ENCODE data around the gene DYNC2H1.

DYNC2H1 gene

DNA sequence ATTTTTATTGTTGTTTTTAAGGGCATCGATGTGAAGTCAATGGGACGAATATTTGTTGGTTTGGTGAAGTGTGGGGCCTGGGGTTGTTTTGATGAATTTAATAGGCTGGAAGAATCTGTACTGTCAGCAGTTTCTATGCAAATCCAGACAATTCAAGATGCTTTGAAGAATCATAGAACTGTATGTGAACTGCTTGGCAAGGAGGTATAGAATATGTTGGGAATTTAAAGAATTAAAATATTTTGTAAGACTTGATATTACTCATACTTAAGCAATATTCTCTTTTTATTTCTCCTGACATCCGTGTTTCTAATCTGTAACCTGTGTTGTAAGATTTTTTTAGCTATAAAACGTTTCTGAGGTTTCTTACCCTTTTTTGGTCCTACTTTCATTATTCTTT lies 61.6 kb downstream of the DYNC2H1 start:
- ChIA-PET POLR2A (no interaction called here), CTCF (no interaction called here)
- Histone ChIP-seq H3K4me1 (ENCODE audit: control extremely low read depth in 1 of 4, control insufficient read depth in 4 of 4, insufficient read depth in 4 of 4, low read length in 3 of 4) (no peaks in the 10 kb centered on the region), H3K4me3 (ENCODE audit: control insufficient read depth in 1 of 7, extremely low read depth in 1 of 7, insufficient read depth in 4 of 7, low read depth in 2 of 7, low read length in 6 of 7) (no peak overlapping the region), H3K36me3 (ENCODE audit: control insufficient read depth in 4 of 4, insufficient read depth in 4 of 4, low read length in 3 of 4) (no peaks in the 10 kb centered on the region), H3K27me3 (replicated peaks in 2 of 5; ENCODE audit: control insufficient read depth in 4 of 5, insufficient read depth in 5 of 5, low read length in 4 of 5) (no peaks in the 10 kb centered on the region), H3K9me3 (ENCODE audit: control extremely low read depth in 1 of 5, control insufficient read depth in 4 of 5, insufficient read depth in 2 of 5, low read depth in 1 of 5, low read length in 4 of 5) (no peaks in the 10 kb centered on the region), H3K27ac (ENCODE audit: insufficient read depth in 1 of 2, low read depth in 1 of 2, low read length in 2 of 2, poor library complexity in 1 of 2, severe bottlenecking in 2 of 2) (no peak overlapping the region)
- DNase-seq = no peak
- WGBS (ENCODE audit: insufficient coverage) = 98% methylated on average over 4 of the region's 4 CpGs

DNA sequence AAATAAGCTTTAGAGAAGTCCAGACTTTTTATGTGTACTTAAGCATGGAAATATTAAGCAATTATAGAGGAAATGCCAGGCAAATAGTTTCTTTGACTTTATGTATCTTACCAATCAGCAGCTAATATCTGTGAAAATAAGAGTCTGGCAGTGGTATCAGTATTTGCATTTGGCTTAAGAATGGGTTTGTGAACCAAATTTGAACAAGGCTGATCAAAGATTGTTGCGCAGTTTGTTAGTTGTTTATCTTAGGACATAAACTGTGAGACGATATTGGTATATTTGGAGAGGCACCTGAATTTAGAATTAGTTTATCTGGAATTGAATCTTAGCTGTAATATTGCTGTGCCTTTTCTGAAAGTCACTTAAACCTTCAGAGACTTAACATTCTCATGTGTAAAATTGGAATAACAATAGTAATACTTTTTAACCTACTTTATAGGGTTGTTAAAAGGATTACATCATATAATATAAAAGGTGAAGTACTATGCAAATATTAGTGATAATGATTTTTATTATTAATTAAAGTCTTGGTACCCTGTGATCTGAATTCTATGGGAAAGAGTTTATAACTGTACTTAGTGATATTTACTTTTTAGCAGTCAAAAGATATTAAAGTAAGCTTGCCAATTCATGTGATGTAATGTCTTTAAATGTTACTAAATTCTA lies 66.4 kb downstream of the DYNC2H1 start:
- ChIA-PET POLR2A (no interaction called here), CTCF (no interaction called here)
- DNase-seq = no peak
- no peaks in the 10 kb centered on the region for H3K36me3 ChIP-seq (ENCODE audit: control insufficient read depth in 4 of 4, insufficient read depth in 4 of 4, low read length in 3 of 4)
- no peaks in the 10 kb centered on the region for H3K4me1 ChIP-seq (ENCODE audit: control extremely low read depth in 1 of 4, control insufficient read depth in 4 of 4, insufficient read depth in 4 of 4, low read length in 3 of 4)
- H3K4me3 ChIP-seq (ENCODE audit: control insufficient read depth in 1 of 7, extremely low read depth in 1 of 7, insufficient read depth in 4 of 7, low read depth in 2 of 7, low read length in 6 of 7) = no peak overlapping the region
- no peaks in the 10 kb centered on the region for H3K9me3 ChIP-seq (ENCODE audit: control extremely low read depth in 1 of 5, control insufficient read depth in 4 of 5, insufficient read depth in 2 of 5, low read depth in 1 of 5, low read length in 4 of 5)
- no peak overlapping the region for H3K27ac ChIP-seq (ENCODE audit: insufficient read depth in 1 of 2, low read depth in 1 of 2, low read length in 2 of 2, poor library complexity in 1 of 2, severe bottlenecking in 2 of 2)
- H3K27me3 ChIP-seq (replicated peaks in 2 of 5; ENCODE audit: control insufficient read depth in 4 of 5, insufficient read depth in 5 of 5, low read length in 4 of 5) = no peaks in the 10 kb centered on the region
- 100% methylated on average over 2 of the region's 2 CpGs for WGBS (ENCODE audit: insufficient coverage)

- CTCF ChIA-PET = no interaction called here
- no peaks in the 10 kb centered on the region for H3K4me1 ChIP-seq (ENCODE audit: control extremely low read depth in 1 of 4, control insufficient read depth in 4 of 4, insufficient read depth in 4 of 4, low read length in 3 of 4)
- H3K4me3 ChIP-seq (ENCODE audit: control insufficient read depth in 1 of 7, extremely low read depth in 1 of 7, insufficient read depth in 4 of 7, low read depth in 2 of 7, low read length in 6 of 7) = no peak overlapping the region
- no peak overlapping the region for H3K27ac ChIP-seq (ENCODE audit: insufficient read depth in 1 of 2, low read depth in 1 of 2, low read length in 2 of 2, poor library complexity in 1 of 2, severe bottlenecking in 2 of 2)
- no peaks in the 10 kb centered on the region for H3K9me3 ChIP-seq (ENCODE audit: control extremely low read depth in 1 of 5, control insufficient read depth in 4 of 5, insufficient read depth in 2 of 5, low read depth in 1 of 5, low read length in 4 of 5)
- POLR2A ChIA-PET = no interaction called here
- H3K36me3 ChIP-seq (ENCODE audit: control insufficient read depth in 4 of 4, insufficient read depth in 4 of 4, low read length in 3 of 4) = no peaks in the 10 kb centered on the region
- no peaks in the 10 kb centered on the region for H3K27me3 ChIP-seq (replicated peaks in 2 of 5; ENCODE audit: control insufficient read depth in 4 of 5, insufficient read depth in 5 of 5, low read length in 4 of 5)
- DNase-seq = no peak
- 83% methylated on average over 2 of the region's 3 CpGs for WGBS (ENCODE audit: insufficient coverage)
Observed at GRCh38 chr11:103183981-103184611, 74.9 kb downstream of the DYNC2H1 start.

- H3K4me3 ChIP-seq (ENCODE audit: control insufficient read depth in 1 of 7, extremely low read depth in 1 of 7, insufficient read depth in 4 of 7, low read depth in 2 of 7, low read length in 6 of 7) = no peak overlapping the region
- POLR2A ChIA-PET = no interaction called here
- WGBS (ENCODE audit: insufficient coverage) = 90% methylated on average over 2 of the region's 3 CpGs
- H3K9me3 ChIP-seq (ENCODE audit: control extremely low read depth in 1 of 5, control insufficient read depth in 4 of 5, insufficient read depth in 2 of 5, low read depth in 1 of 5, low read length in 4 of 5) = no peaks in the 10 kb centered on the region
- no peaks in the 10 kb centered on the region for H3K36me3 ChIP-seq (ENCODE audit: control insufficient read depth in 4 of 4, insufficient read depth in 4 of 4, low read length in 3 of 4)
- DNase-seq = peak; percentile 10 to 36 (median 31)
- no peaks in the 10 kb centered on the region for H3K27me3 ChIP-seq (replicated peaks in 2 of 5; ENCODE audit: control insufficient read depth in 4 of 5, insufficient read depth in 5 of 5, low read length in 4 of 5)
- H3K27ac ChIP-seq (ENCODE audit: insufficient read depth in 1 of 2, low read depth in 1 of 2, low read length in 2 of 2, poor library complexity in 1 of 2, severe bottlenecking in 2 of 2) = no peak overlapping the region
- CTCF ChIA-PET = interaction anchor here (0.7 to 1.3 kb wide), 4 partner anchors 10 to 399 kb away, joined by 3 to 4 read pairs (median 3); no protein-coding TSS in a partner anchor
- H3K4me1 ChIP-seq (ENCODE audit: control extremely low read depth in 1 of 4, control insufficient read depth in 4 of 4, insufficient read depth in 4 of 4, low read length in 3 of 4) = no peaks in the 10 kb centered on the region
Observed at GRCh38 chr11:103202048-103202651, 92.9 kb downstream of the DYNC2H1 start.

GRCh38 chr11:103210543-103210942 lies 101.3 kb downstream of the DYNC2H1 start:
- POLR2A ChIA-PET = no interaction called here
- Histone ChIP-seq H3K36me3 (ENCODE audit: control insufficient read depth in 4 of 4, insufficient read depth in 4 of 4, low read length in 3 of 4) (no peaks in the 10 kb centered on the region), H3K27me3 (replicated peaks in 2 of 5; ENCODE audit: control insufficient read depth in 4 of 5, insufficient read depth in 5 of 5, low read length in 4 of 5) (no peaks in the 10 kb centered on the region)

DNA sequence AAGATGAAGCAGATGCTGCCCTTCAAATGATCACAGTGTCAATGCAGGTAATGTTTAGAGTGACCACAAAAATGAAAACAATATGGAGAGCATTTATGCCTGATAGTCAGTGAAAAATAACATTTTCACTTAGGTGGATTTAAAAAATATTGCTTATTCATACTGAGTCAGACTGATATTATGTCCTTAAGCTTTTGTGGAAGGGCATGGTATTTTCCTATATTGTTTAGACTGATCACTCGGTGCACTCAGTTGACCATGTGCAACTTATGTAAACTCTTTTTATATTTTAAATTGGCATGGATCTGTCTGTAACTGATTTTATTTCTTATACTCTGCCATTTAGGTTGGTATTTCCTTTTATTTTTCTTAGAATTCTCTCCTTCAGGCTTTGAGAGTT lies 106.6 kb downstream of the DYNC2H1 start:
- ChIA-PET POLR2A (no interaction called here), CTCF (no interaction called here)
- Histone ChIP-seq H3K36me3 (ENCODE audit: control insufficient read depth in 4 of 4, insufficient read depth in 4 of 4, low read length in 3 of 4) (no peaks in the 10 kb centered on the region), H3K27ac (ENCODE audit: insufficient read depth in 1 of 2, low read depth in 1 of 2, low read length in 2 of 2, poor library complexity in 1 of 2, severe bottlenecking in 2 of 2) (no peak overlapping the region), H3K27me3 (replicated peaks in 2 of 5; ENCODE audit: control insufficient read depth in 4 of 5, insufficient read depth in 5 of 5, low read length in 4 of 5) (no peaks in the 10 kb centered on the region), H3K9me3 (ENCODE audit: control extremely low read depth in 1 of 5, control insufficient read depth in 4 of 5, insufficient read depth in 2 of 5, low read depth in 1 of 5, low read length in 4 of 5) (no peaks in the 10 kb centered on the region), H3K4me1 (ENCODE audit: control extremely low read depth in 1 of 4, control insufficient read depth in 4 of 4, insufficient read depth in 4 of 4, low read length in 3 of 4) (no peaks in the 10 kb centered on the region), H3K4me3 (ENCODE audit: control insufficient read depth in 1 of 7, extremely low read depth in 1 of 7, insufficient read depth in 4 of 7, low read depth in 2 of 7, low read length in 6 of 7) (no peak overlapping the region)
- no CpG with 5 or more reads among the region's 1 CpG for WGBS (ENCODE audit: insufficient coverage)
- DNase-seq = no peak

More at GRCh38 chr11:103210543-103210942, 101.3 kb downstream of the DYNC2H1 start:
- no peaks in the 10 kb centered on the region for H3K4me1 ChIP-seq (ENCODE audit: control extremely low read depth in 1 of 4, control insufficient read depth in 4 of 4, insufficient read depth in 4 of 4, low read length in 3 of 4)
- 100% methylated on average over 1 of the region's 1 CpG for WGBS (ENCODE audit: insufficient coverage)
- DNase-seq = no peak
- H3K9me3 ChIP-seq (ENCODE audit: control extremely low read depth in 1 of 5, control insufficient read depth in 4 of 5, insufficient read depth in 2 of 5, low read depth in 1 of 5, low read length in 4 of 5) = no peaks in the 10 kb centered on the region
- CTCF ChIA-PET = no interaction called here
- no peak overlapping the region for H3K27ac ChIP-seq (ENCODE audit: insufficient read depth in 1 of 2, low read depth in 1 of 2, low read length in 2 of 2, poor library complexity in 1 of 2, severe bottlenecking in 2 of 2)
- H3K4me3 ChIP-seq (ENCODE audit: control insufficient read depth in 1 of 7, extremely low read depth in 1 of 7, insufficient read depth in 4 of 7, low read depth in 2 of 7, low read length in 6 of 7) = no peak overlapping the region

DNA sequence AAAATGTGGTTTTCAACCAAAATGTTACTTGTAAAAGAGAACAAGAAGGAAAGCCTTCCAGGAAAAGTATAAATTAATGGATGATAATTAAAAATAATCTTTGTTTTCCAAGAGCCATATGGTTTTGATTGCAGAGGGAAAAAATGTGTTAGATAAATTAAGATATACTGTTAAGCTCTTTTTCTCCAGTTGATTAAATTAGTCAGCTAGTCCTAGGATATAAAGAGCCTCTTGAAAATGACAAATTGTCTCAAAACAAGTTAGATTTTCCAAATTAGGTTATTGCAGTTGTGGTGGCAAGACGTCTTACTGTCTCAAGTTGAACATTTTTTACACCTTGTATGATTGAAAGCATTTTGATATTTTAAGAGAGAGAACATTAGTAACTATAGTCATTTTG lies 110.9 kb downstream of the DYNC2H1 start:
- Histone ChIP-seq H3K4me1 (ENCODE audit: control extremely low read depth in 1 of 4, control insufficient read depth in 4 of 4, insufficient read depth in 4 of 4, low read length in 3 of 4) (no peaks in the 10 kb centered on the region), H3K27ac (ENCODE audit: insufficient read depth in 1 of 2, low read depth in 1 of 2, low read length in 2 of 2, poor library complexity in 1 of 2, severe bottlenecking in 2 of 2) (no peak overlapping the region), H3K9me3 (ENCODE audit: control extremely low read depth in 1 of 5, control insufficient read depth in 4 of 5, insufficient read depth in 2 of 5, low read depth in 1 of 5, low read length in 4 of 5) (no peaks in the 10 kb centered on the region), H3K27me3 (replicated peaks in 2 of 5; ENCODE audit: control insufficient read depth in 4 of 5, insufficient read depth in 5 of 5, low read length in 4 of 5) (no peaks in the 10 kb centered on the region), H3K36me3 (ENCODE audit: control insufficient read depth in 4 of 4, insufficient read depth in 4 of 4, low read length in 3 of 4) (no peaks in the 10 kb centered on the region), H3K4me3 (ENCODE audit: control insufficient read depth in 1 of 7, extremely low read depth in 1 of 7, insufficient read depth in 4 of 7, low read depth in 2 of 7, low read length in 6 of 7) (no peak overlapping the region)
- WGBS (ENCODE audit: insufficient coverage) = no CpG with 5 or more reads among the region's 1 CpG
- DNase-seq = no peak
- ChIA-PET POLR2A (no interaction called here), CTCF (interaction anchor here (1.9 kb wide), 1 partner anchor 10 kb away, joined by 4 read pairs; no protein-coding TSS in a partner anchor)

Data from common myeloid progenitor, CD34-positive (primary cell).